ENCODE measurements around the gene RMDN2.

DNA sequence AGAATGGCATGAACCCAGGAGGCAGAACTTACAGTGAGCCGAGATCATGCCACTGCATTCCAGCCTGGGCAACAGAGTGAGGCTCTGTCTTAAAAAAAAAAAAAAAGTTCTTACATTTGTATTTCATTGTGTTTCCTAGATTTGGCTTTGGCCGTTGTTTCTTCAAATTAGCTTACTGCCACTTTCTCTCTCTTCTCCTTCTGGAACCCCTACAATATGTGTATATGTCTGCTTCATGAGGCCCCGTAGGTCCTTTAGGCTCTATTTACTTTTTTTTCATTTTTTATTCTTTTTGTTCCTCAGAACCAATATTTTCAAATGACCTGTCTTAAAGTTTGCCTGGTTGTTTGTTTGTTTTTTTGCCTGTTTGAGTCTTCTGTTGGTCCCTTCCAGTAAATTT is 41.2 kb downstream of the RMDN2 start:
- TF ChIP-seq, protein P1, sequence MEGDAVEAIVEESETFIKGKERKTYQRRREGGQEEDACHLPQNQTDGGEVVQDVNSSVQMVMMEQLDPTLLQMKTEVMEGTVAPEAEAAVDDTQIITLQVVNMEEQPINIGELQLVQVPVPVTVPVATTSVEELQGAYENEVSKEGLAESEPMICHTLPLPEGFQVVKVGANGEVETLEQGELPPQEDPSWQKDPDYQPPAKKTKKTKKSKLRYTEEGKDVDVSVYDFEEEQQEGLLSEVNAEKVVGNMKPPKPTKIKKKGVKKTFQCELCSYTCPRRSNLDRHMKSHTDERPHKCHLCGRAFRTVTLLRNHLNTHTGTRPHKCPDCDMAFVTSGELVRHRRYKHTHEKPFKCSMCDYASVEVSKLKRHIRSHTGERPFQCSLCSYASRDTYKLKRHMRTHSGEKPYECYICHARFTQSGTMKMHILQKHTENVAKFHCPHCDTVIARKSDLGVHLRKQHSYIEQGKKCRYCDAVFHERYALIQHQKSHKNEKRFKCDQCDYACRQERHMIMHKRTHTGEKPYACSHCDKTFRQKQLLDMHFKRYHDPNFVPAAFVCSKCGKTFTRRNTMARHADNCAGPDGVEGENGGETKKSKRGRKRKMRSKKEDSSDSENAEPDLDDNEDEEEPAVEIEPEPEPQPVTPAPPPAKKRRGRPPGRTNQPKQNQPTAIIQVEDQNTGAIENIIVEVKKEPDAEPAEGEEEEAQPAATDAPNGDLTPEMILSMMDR (IDR thresholded peaks at IDR 0.05; ENCODE audit: borderline replicate concordance, extremely low read depth, low read length, poor library complexity, severe bottlenecking): no peak
- no peak for TF ChIP-seq EZH2 (IDR thresholded peaks at IDR 0.05; ENCODE audit: borderline replicate concordance, low read depth, low read length, severe bottlenecking)
